K562 (cell line): ENCODE data around the gene RNU1-2. TPM values are rescaled to one million over a fixed set of nuclear protein-coding genes. Genes with fewer than 3 reads are reported as not detected.

Experiments
- ADNP ChIP-seq: fragments of 200-800 bp; sonication (Bioruptor generic); IDR thresholded peaks from 2 replicates; pipeline ENCODE4 v1.6.1; 2016; ENCODE audit warnings: missing genetic modification characterization, missing compliant biosample characterization
- CHD7 ChIP-seq: fragments of 200-600 bp; sonication (generic); IDR thresholded peaks from one replicate; pipeline ENCODE4 v1.6.1; 2012; ENCODE audit warnings: mild to moderate bottlenecking, low read depth, low read length, inconsistent platforms
- CREB3L1 ChIP-seq: fragments of 450-650 bp; IDR thresholded peaks from 2 replicates; pipeline ENCODE4 v1.6.1; 2014; ENCODE audit warnings: low read depth, mild to moderate bottlenecking, moderate library complexity, borderline replicate concordance
- HDGF ChIP-seq: fragments of 450-650 bp; IDR thresholded peaks from 2 replicates; pipeline ENCODE4 v1.6.1; 2016
- KHSRP ChIP-seq: fragments of 450-650 bp; IDR thresholded peaks from 2 replicates; pipeline ENCODE4 v1.6.1; 2017
- MEIS2 ChIP-seq: fragments of 450-650 bp; IDR thresholded peaks from 2 replicates; pipeline ENCODE4 v1.6.1; 2014; ENCODE audit warnings: mild to moderate bottlenecking; ENCODE audit not compliant: partially characterized antibody
- PHF20 ChIP-seq: fragments of 450-650 bp; IDR thresholded peaks from 2 replicates; pipeline ENCODE4 v1.6.1; 2018; ENCODE audit not compliant: partially characterized antibody
- SP1 ChIP-seq: sonication (generic); formaldehyde crosslinking; IDR thresholded peaks from 2 replicates; pipeline ENCODE4 v1.8.1; 2022; ENCODE audit warnings: mild to moderate bottlenecking, missing genetic modification reagents
- SREBF2 ChIP-seq: sonication (generic); formaldehyde crosslinking; IDR thresholded peaks from 2 replicates; pipeline ENCODE4 v1.4.0; 2020; ENCODE audit warnings: mild to moderate bottlenecking, missing genetic modification reagents
- STAT5A ChIP-seq: IDR thresholded peaks from 2 replicates; pipeline ENCODE4 v1.6.1; 2012; ENCODE audit warnings: low read length, inconsistent platforms, borderline replicate concordance
- THRB ChIP-seq: fragments of 450-650 bp; formaldehyde crosslinking; conservative IDR thresholded peaks from 2 replicates; pipeline ENCODE4 v1.4.0; 2022; ENCODE audit warnings: mild to moderate bottlenecking, missing genetic modification characterization
- ZBTB17 ChIP-seq: fragments of 450-650 bp; formaldehyde crosslinking; IDR thresholded peaks from 2 replicates; pipeline ENCODE4 v1.4.0; 2020; ENCODE audit warnings: mild to moderate bottlenecking
- ZBTB7A ChIP-seq: IDR thresholded peaks from 2 replicates; pipeline ENCODE4 v1.6.1; 2011; ENCODE audit warnings: low read depth, mild to moderate bottlenecking, low read length, moderate library complexity, borderline replicate concordance; ENCODE audit not compliant: control insufficient read depth
- ZFP36 ChIP-seq: fragments of 150-350 bp; IDR thresholded peaks from 2 replicates; pipeline ENCODE4 v1.6.1; 2018; ENCODE audit warnings: low read length, low read depth; ENCODE audit not compliant: partially characterized antibody
- ZNF124 ChIP-seq: sonication (generic); formaldehyde crosslinking; IDR thresholded peaks from 2 replicates; pipeline ENCODE4 v1.8.1; 2022; ENCODE audit warnings: missing genetic modification reagents
- polyA plus RNA-seq, 8 experiments: library from polyadenylated mRNA; depleted of rRNA in 4 of 8; stranded (reverse) in 5 of 8; unstranded in 3 of 8; fragments of >200 nt; fragmentation: Nextera tagmentation in 2 of 8; fragmentation: Illumina TruSeq in 1 of 8; extraction: Ambion mirVana in 2 of 8; extraction: Trizol in 1 of 8; gene quantifications; 2 replicates each; pipeline versions ENCODE4 v1.2.1 to v1.2.3, GENCODE V29; 2011 to 2014; ENCODE audit warnings: inconsistent platforms in 1 of 8, missing spikeins in 1 of 8
- total RNA-seq, 7 experiments: library from RNA; depleted of rRNA in 6 of 7; stranded (reverse); fragments of >200 nt in 6 of 7; fragmentation: Illumina TruSeq in 2 of 7; extraction: Trizol in 2 of 7; gene quantifications; 2 replicates each; pipeline versions ENCODE4 v1.2.1 to v1.2.3, GENCODE V29; 2011 to 2021; ENCODE audit warnings: low replicate concordance in 1 of 7

The RNU1-2 gene
- total and polyA plus RNA-seq, 9 of the 15 experiments (the other 6 are each of a cell fraction or from before 2014, with no cell fraction given), result under 0.01 to 32,823 (median 2,538) TPM; not detected in 4

GRCh38 chr1:16922885-16923431, 27.2 kb downstream of the RNU1-2 start (continued):
- TF ChIP-seq CHD7 (no peak), SP1 (CRISPR knock-in tag) (no peak), SREBF2 (CRISPR knock-in tag) (no peak), STAT5A (no peak), CREB3L1 (no peak), ZBTB7A (no peak), THRB (CRISPR knock-in tag) (no peak), MEIS2 (no peak), ZNF124 (CRISPR knock-in tag) (no peak), ZBTB17 (CRISPR knock-in tag) (no peak), PHF20 (peak; percentile 48), HDGF (0 out of 2 replicates have a peak, but pooled peaks have one; percentile 39), KHSRP (no peak), ADNP (tag) (peak; percentile 94), ZFP36 (no peak)
